Gastroesophageal sphincter (tissue), 4 donors: ENCODE data around the gene PCLO. TPM values are rescaled to one million over a fixed set of nuclear protein-coding genes. Genes with fewer than 3 reads are reported as not detected.

Experiments used
- ATAC-seq: fragments of 150-250 bp; one replicate; pipeline ENCODE4 v1.9.1; 2016; ENCODE audit warnings: mild to moderate bottlenecking, moderate library complexity
- H3K27ac ChIP-seq, 4 donors: fragments of 200-600 bp; sonication (generic) in 3 of 4; 1 replicate in 3 of 4; 2 replicates in 1 of 4; pipeline ENCODE4 v1.5.1; 2016 to 2019
- H3K27me3 ChIP-seq: fragments of 200-600 bp; sonication (generic); one replicate; pipeline ENCODE4 v1.5.1; 2019
- H3K36me3 ChIP-seq, 2 donors: fragments of 200-600 bp; sonication (generic); one replicate each; pipeline ENCODE4 v1.5.1; 2019; ENCODE audit warnings: control low read depth in 1 of 2
- H3K4me1 ChIP-seq, 3 donors: fragments of 200-600 bp; sonication (generic); 1 replicate in 2 of 3; 2 replicates in 1 of 3; pipeline ENCODE4 v1.5.1; 2016 to 2019; ENCODE audit warnings: control low read depth in 2 of 3
- H3K4me3 ChIP-seq, 2 donors: fragments of 200-600 bp; sonication (generic); one replicate each; pipeline ENCODE4 v1.5.1; 2019; ENCODE audit warnings: mild to moderate bottlenecking in 1 of 2, moderate library complexity in 1 of 2
- H3K9me3 ChIP-seq, 3 donors: fragments of 200-600 bp; sonication (generic); one replicate each; pipeline ENCODE4 v1.5.1; 2017 to 2019; ENCODE audit warnings: control low read depth in 2 of 3
- EP300 ChIP-seq: sonication (generic); formaldehyde crosslinking; IDR thresholded peaks from one replicate; pipeline ENCODE4 v1.6.1; 2017; ENCODE audit warnings: antibody characterized with exemption, mild to moderate bottlenecking
- POLR2A ChIP-seq, 2 donors: fragments of 450-650 bp; IDR thresholded peaks; one replicate each; pipeline ENCODE4 v1.6.1; 2017; ENCODE audit warnings: antibody characterized with exemption in 2 of 2, mild to moderate bottlenecking in 2 of 2, moderate library complexity in 1 of 2
- POLR2AphosphoS5 ChIP-seq: sonication (generic); formaldehyde crosslinking; IDR thresholded peaks from one replicate; pipeline ENCODE4 v1.6.1; 2017; ENCODE audit warnings: antibody characterized with exemption
- WGBS, 2 donors: methylation state at CpG; one replicate each; pipeline ENCODE4 v1.1.5; 2018; ENCODE audit warnings: low coverage in 1 of 2; 5-methylcytosine and 5-hydroxymethylcytosine counted together
- total RNA-seq, 4 donors: library from RNA; depleted of rRNA; stranded (reverse); fragments of >200 nt; gene quantifications; one replicate each; pipeline ENCODE4 v1.1.0, GENCODE V29; 2016
- TF ChIP-seq, protein P1 (sequence below), 4 experiments: fragments of 200-600 bp in 2 of 4; fragments of 450-650 bp in 2 of 4; sonication (generic) in 1 of 4; IDR thresholded peaks; one replicate each; pipeline ENCODE4 v1.5.1; 2017 to 2019; ENCODE audit warnings: antibody characterized with exemption in 4 of 4, mild to moderate bottlenecking in 2 of 4, moderate library complexity in 2 of 4

PCLO gene
- total RNA-seq, 4 donors from 2014 or later: 1.2 to 2.3 (median 1.9) TPM

DNA sequence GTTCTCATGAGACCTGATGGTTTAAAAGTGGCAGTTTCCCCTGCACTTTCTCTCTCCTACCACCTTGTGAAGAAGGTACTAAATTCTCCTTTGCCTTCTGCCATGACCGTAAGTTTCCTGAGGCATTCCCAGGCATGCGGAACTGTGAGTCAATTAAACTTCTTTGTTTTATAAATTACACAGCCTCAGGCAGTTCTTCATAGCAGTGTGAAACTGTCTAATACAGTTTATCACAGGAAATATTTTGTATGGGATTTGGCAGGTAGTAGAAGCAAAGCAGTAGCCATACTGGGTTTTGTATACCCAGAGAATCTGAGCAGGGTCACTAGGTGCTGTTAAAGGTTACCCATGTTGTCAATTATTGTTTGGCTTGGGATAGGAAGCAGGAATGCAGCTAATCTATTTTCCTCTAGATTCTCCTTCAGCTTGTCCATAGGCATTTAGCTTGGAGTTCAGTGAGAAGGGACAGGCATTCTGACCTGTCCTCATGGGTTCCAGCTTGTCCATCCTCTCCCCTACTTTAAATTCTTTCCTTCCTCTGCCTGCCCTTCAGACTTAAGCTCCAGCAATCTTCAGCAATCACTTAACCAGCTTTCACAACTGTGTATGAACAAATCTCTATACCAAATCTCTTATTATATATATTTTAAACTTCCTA lies 186.7 kb downstream of the PCLO start:
- WGBS, 2 donors: 48 to 81% methylated on average over 2 of the region's 2 CpGs
- no peaks in the 10 kb centered on the region for H3K27me3 ChIP-seq
- H3K4me3 ChIP-seq: no peak overlapping the region
- no peaks in the 10 kb centered on the region for H3K4me1 ChIP-seq
- no peak for ATAC-seq
- no peaks in the 10 kb centered on the region for H3K9me3 ChIP-seq
- H3K27ac ChIP-seq: no peak overlapping the region
- TF ChIP-seq POLR2A (IDR thresholded peaks at IDR 0.05): no peak
- TF ChIP-seq EP300: no peak
- no peak for TF ChIP-seq POLR2AphosphoS5
- TF ChIP-seq, protein P1, sequence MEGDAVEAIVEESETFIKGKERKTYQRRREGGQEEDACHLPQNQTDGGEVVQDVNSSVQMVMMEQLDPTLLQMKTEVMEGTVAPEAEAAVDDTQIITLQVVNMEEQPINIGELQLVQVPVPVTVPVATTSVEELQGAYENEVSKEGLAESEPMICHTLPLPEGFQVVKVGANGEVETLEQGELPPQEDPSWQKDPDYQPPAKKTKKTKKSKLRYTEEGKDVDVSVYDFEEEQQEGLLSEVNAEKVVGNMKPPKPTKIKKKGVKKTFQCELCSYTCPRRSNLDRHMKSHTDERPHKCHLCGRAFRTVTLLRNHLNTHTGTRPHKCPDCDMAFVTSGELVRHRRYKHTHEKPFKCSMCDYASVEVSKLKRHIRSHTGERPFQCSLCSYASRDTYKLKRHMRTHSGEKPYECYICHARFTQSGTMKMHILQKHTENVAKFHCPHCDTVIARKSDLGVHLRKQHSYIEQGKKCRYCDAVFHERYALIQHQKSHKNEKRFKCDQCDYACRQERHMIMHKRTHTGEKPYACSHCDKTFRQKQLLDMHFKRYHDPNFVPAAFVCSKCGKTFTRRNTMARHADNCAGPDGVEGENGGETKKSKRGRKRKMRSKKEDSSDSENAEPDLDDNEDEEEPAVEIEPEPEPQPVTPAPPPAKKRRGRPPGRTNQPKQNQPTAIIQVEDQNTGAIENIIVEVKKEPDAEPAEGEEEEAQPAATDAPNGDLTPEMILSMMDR (IDR thresholded peaks at IDR 0.05): no peak
- no peaks in the 10 kb centered on the region for H3K36me3 ChIP-seq

DNA sequence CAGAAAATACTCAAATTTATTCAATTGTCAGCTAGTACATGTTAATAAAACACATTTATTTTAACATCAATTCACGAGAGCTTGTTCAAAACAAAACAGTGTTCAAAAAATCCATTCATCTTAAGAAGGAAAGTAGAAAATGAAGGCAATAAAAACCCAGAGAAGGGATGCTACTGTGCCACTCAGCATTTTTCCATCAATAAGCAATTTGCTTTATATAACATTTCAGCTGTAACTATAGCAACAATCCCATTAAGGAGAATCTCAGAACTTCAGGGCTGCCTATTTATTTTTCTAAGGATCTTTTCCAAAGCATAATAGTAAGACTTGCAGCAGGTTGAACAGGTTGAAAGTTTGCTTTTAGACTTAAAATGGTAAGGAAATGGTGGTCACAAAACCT lies 190.5 kb downstream of the PCLO start:
- no peak overlapping the region for H3K27ac ChIP-seq
- TF ChIP-seq EP300 (no peak), POLR2A (IDR thresholded peaks at IDR 0.05) (no peak), POLR2AphosphoS5 (no peak)
- TF ChIP-seq, protein P1 (IDR thresholded peaks at IDR 0.05): no peak
- H3K4me1 ChIP-seq: no peaks in the 10 kb centered on the region
- WGBS, 2 donors: 38 to 47% methylated on average over 1 of the region's 1 CpG
- no peaks in the 10 kb centered on the region for H3K36me3 ChIP-seq
- no peak for ATAC-seq
- no peaks in the 10 kb centered on the region for H3K27me3 ChIP-seq
- H3K4me3 ChIP-seq: no peak overlapping the region
- no peaks in the 10 kb centered on the region for H3K9me3 ChIP-seq

DNA sequence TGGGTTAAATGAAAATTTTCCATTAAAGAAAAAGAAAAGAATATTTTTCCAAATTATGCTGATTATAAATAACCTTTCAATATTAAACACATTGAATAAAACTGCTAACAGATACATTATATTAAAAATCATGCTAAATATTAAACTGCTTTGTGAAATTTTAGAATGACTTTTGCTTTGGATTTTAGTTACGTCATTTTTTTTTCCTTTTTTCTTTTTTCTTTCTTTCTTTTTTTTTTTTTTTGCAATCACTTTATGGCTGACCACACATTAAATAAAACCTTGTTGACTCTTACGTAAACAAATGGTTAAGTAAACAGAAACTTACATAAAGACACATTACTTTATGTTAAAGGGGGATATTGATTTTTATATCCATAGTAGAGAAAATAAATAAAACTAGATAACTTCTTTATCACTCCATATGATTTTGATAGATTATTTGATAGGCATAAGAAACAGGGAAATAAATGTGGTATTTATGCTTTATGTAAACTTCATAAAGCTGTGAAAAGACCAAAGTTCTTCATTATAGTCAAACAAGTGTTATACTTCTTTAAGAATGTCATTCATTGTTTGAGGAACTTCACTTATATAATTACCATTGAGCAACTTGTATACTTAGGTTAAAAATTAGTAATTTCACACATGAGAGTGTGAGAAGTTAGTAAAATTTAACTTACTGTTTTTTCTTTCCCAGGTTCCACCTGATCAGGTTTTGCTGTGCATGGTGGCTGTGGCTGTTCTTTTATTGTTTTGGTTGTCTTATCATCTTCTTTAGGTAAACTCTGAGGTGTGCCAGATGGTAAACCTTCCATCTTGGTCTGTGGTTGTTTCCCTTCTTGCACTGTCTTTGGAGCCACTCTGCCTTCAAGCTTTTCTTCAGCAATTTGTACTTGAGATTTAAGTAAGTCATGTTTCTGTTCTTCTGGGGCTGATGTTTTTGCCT lies 197.3 kb downstream of the PCLO start:
- Histone ChIP-seq H3K9me3 (no peaks in the 10 kb centered on the region), H3K4me3 (no peak overlapping the region), H3K27me3 (no peaks in the 10 kb centered on the region), H3K36me3 (no peaks in the 10 kb centered on the region), H3K4me1 (no peaks in the 10 kb centered on the region), H3K27ac (no peak overlapping the region)
- TF ChIP-seq, protein P1 (IDR thresholded peaks at IDR 0.05): no peak
- no peak for TF ChIP-seq POLR2AphosphoS5
- no peak for TF ChIP-seq POLR2A (IDR thresholded peaks at IDR 0.05)
- no peak for TF ChIP-seq EP300
- no peak for ATAC-seq
- 85 to 90% methylated on average over 2 of the region's 2 CpGs for WGBS, 2 donors

DNA sequence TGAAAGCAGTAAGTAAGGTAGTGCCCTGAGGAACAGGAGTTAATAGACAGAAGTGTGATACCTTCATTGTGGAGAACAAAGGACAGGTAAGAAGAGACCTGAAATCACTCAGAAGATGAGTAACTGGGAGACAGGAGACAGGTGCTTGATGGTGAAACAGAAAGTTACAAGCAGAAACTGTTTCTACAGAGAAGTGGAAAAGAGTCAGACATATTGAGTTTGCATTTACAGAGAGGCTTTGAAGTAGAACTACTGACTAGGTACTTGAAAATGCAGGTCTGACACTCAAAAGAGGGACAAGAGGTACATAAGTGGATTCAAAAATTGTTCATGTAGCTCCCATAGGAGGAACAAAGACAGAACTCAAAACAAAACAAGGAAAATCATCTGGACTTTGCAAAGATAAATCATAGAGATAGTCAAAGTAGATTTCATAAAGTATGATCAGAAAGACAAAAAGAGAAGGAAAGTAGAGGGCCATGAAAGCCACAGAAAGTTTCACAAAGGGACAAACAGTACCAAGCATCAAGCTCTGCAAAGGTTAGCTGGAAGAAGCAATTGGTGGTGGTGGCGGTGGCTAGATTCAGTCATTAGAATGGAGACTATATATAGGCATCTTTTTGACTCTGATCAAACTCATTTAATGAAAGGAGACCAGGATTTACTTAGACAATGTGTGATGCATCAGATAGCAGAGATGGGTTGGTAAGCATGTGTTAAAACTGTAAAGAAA lies 198.4 kb downstream of the PCLO start:
- H3K27ac ChIP-seq: no peak overlapping the region
- no peak for TF ChIP-seq EP300
- TF ChIP-seq POLR2A (IDR thresholded peaks at IDR 0.05): no peak
- no peak for TF ChIP-seq POLR2AphosphoS5
- TF ChIP-seq, protein P1 (IDR thresholded peaks at IDR 0.05): no peak

More for the DNA sequence above, 198.4 kb downstream of the PCLO start:
- no peaks in the 10 kb centered on the region for H3K9me3 ChIP-seq
- H3K36me3 ChIP-seq: no peaks in the 10 kb centered on the region
- no peak for ATAC-seq
- H3K27me3 ChIP-seq: no peaks in the 10 kb centered on the region
- H3K4me3 ChIP-seq: no peak overlapping the region
- H3K4me1 ChIP-seq: no peaks in the 10 kb centered on the region
- 100% methylated on average over 1 of the region's 1 CpG for WGBS, 2 donors
